Stomach (tissue), 9 donors: ENCODE measurements around the gene TGM4. TPM values are rescaled to one million over a fixed set of nuclear protein-coding genes. Genes with fewer than 3 reads are reported as not detected.

Source experiments
- DNase-seq, 2 donors: peaks; one replicate each; pipeline versions ENCODE4 v3.0.0 to v3.0.0-alpha.2; 2013 to 2019
- H3K27ac ChIP-seq, 5 donors: fragments of 200-600 bp in 4 of 5; sonication (generic) in 4 of 5; one replicate each; pipeline ENCODE4 v1.5.1; 2013 to 2019; ENCODE audit warnings: mild to moderate bottlenecking in 1 of 5, moderate library complexity in 1 of 5
- H3K27me3 ChIP-seq, 3 donors: fragments of 200-600 bp; sonication (generic); one replicate each; pipeline ENCODE4 v1.5.1; 2017 to 2019; ENCODE audit warnings: mixed run types in 1 of 3
- H3K36me3 ChIP-seq, 4 donors: fragments of 200-600 bp; sonication (generic); 1 replicate in 3 of 4; 2 replicates in 1 of 4; pipeline ENCODE4 v1.5.1; 2016 to 2019
- H3K4me1 ChIP-seq, 4 donors: fragments of 200-600 bp; sonication (generic); one replicate each; pipeline ENCODE4 v1.5.1; 2016 to 2019
- H3K4me3 ChIP-seq, 4 donors: fragments of 200-600 bp; sonication (generic) in 3 of 4; one replicate each; pipeline ENCODE4 v1.5.1; 2016 to 2019; ENCODE audit warnings: mild to moderate bottlenecking in 1 of 4
- H3K9me3 ChIP-seq, 4 donors: fragments of 200-600 bp; sonication (generic); one replicate each; pipeline ENCODE4 v1.5.1; 2016 to 2019
- EP300 ChIP-seq: sonication (generic); formaldehyde crosslinking; IDR thresholded peaks from one replicate; pipeline ENCODE4 v1.6.1; 2017; ENCODE audit warnings: antibody characterized with exemption
- POLR2A ChIP-seq, 4 donors: fragments of 450-650 bp; IDR thresholded peaks; one replicate each; pipeline ENCODE4 v1.6.1; 2016; ENCODE audit warnings: antibody characterized with exemption in 4 of 4, control low read depth in 2 of 4, mild to moderate bottlenecking in 1 of 4, moderate library complexity in 1 of 4
- POLR2AphosphoS5 ChIP-seq, 3 donors: sonication (generic); formaldehyde crosslinking; IDR thresholded peaks; one replicate each; pipeline ENCODE4 v1.6.1; 2016; ENCODE audit warnings: antibody characterized with exemption in 3 of 3
- WGBS, 5 donors: extraction: QIAGEN DNeasy Blood & Tissue Kit in 3 of 5; methylation state at CpG; one replicate each; pipeline versions ENCODE4 v1.1.5 to v1.1.7; 2013 to 2018; 5-methylcytosine and 5-hydroxymethylcytosine counted together
- intact Hi-C: fragments of 100-400 bp; cut with DNase I; formaldehyde crosslinking; loops from one replicate; pipeline ENCODE4 v1.15.1; 2023; ENCODE audit warnings: low total_unique reads
- polyA plus RNA-seq, 3 donors: library from polyadenylated mRNA; stranded (reverse); fragments of 200-250 nt; gene quantifications; one replicate each; pipeline ENCODE4 v1.2.3, GENCODE V29; 2013
- total RNA-seq, 5 donors: library from RNA; depleted of rRNA; stranded (reverse); fragments of >200 nt; gene quantifications; one replicate each; pipeline versions ENCODE4 v1.1.0 to v1.2.3, GENCODE V29; 2014 to 2016
- TF ChIP-seq, protein P1 (sequence below), 7 experiments: fragments of 450-650 bp in 4 of 7; fragments of 200-600 bp in 3 of 7; sonication (generic) in 3 of 7; IDR thresholded peaks; one replicate each; pipeline ENCODE4 v1.5.1; 2016 to 2019; ENCODE audit warnings: antibody characterized with exemption in 7 of 7, control low read depth in 2 of 7, mild to moderate bottlenecking in 1 of 7
- donor health status: healthy with polysubstance abuse.
- donor health status: Bipolar disorder and iron deficiency.
- donor health status: healthy.

TGM4 gene
- total and polyA plus RNA-seq, 8 donors: not detected

DNA sequence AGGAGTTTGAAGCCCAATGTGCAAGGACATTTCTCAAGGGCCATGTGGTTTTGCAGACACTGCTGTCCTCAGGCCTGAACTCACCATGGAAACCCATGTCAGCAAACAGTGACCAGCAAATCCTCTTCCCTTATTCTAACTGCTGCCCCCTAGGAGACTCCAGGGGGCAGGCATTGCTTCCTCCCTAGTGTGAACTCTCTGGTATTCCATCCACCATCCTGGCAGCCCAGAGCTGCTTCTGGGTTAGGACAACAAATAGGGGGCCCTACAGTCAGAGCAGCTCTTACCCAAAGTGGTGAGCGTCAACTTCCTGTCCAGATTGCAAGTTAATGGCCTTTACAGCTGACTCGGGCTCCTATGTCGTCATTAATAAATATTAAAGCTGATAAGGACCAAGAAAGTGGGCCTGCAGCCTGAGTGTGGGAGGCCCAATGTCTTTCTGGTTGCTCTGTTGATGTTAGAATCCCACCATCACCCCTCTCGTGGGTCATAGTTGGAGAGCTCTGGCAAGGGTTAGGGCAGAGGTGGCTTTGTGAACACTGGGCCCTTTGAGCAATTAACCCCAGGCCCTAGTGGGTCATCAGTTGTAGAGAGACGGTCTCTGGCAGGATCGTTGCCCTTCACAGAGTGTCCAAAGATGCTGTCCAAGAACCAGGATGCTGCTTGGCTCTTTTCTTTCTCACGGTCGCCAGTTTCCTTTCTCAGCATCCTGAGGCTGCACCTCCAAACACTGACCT lies 41.5 kb downstream of the TGM4 start:
- Histone ChIP-seq H3K27ac (no peak overlapping the region), H3K9me3 (no peaks in the 10 kb centered on the region), H3K4me1 (no peaks in the 10 kb centered on the region), H3K27me3 (peaks cover 0 to 2% (median 0%) of the 10 kb centered on the region in 3 donors), H3K4me3 (no peak overlapping the region), H3K36me3 (peaks cover 0 to 44% (median 28%) of the 10 kb centered on the region in 4 donors)
- 61 to 72% (median 67%) methylated on average over 8 of the region's 8 CpGs for WGBS, 5 donors
- peak in 1 of 2 donors; percentile 13 for DNase-seq
- TF ChIP-seq POLR2A (IDR thresholded peaks at IDR 0.05) (no peak), POLR2AphosphoS5 (IDR thresholded peaks at IDR 0.05) (no peak), EP300 (no peak)
- TF ChIP-seq, protein P1, sequence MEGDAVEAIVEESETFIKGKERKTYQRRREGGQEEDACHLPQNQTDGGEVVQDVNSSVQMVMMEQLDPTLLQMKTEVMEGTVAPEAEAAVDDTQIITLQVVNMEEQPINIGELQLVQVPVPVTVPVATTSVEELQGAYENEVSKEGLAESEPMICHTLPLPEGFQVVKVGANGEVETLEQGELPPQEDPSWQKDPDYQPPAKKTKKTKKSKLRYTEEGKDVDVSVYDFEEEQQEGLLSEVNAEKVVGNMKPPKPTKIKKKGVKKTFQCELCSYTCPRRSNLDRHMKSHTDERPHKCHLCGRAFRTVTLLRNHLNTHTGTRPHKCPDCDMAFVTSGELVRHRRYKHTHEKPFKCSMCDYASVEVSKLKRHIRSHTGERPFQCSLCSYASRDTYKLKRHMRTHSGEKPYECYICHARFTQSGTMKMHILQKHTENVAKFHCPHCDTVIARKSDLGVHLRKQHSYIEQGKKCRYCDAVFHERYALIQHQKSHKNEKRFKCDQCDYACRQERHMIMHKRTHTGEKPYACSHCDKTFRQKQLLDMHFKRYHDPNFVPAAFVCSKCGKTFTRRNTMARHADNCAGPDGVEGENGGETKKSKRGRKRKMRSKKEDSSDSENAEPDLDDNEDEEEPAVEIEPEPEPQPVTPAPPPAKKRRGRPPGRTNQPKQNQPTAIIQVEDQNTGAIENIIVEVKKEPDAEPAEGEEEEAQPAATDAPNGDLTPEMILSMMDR (IDR thresholded peaks at IDR 0.05): no peak
- intact Hi-C loops: no loop called here

DNA sequence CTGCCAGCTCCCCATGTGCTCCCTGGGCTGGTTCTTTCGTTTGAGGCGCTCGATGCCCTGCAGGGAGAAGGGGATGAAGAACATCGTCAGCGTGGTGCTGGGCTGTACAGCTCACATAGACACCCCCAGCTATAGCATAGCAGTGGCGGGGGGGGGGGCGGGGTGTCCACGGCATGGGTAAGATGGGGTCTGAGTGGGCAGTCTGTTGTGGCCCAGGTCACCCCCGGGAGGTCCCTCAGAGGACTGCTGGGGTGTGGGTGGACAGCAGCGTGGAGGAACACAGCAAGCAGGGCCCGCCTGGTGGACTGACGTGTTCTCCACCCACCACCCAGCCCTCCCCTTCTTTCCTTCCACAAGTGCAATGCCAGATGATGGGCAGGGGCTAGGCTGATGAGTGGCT lies 43.7 kb downstream of the TGM4 start:
- intact Hi-C loops: no loop called here
- Histone ChIP-seq H3K4me1 (no peaks in the 10 kb centered on the region), H3K9me3 (no peaks in the 10 kb centered on the region), H3K27me3 (no peaks in the 10 kb centered on the region), H3K27ac (no peak overlapping the region), H3K36me3 (peaks cover 10 to 66% (median 48%) of the 10 kb centered on the region in 4 donors), H3K4me3 (no peak overlapping the region)
- WGBS, 5 donors: 93 to 98% (median 94%) methylated on average over 9 to 12 of the region's 12 CpGs
- no peak for DNase-seq
- TF ChIP-seq, protein P1 (IDR thresholded peaks at IDR 0.05): no peak
- TF ChIP-seq POLR2AphosphoS5 (IDR thresholded peaks at IDR 0.05) (no peak), POLR2A (IDR thresholded peaks at IDR 0.05) (no peak), EP300 (no peak)

DNA sequence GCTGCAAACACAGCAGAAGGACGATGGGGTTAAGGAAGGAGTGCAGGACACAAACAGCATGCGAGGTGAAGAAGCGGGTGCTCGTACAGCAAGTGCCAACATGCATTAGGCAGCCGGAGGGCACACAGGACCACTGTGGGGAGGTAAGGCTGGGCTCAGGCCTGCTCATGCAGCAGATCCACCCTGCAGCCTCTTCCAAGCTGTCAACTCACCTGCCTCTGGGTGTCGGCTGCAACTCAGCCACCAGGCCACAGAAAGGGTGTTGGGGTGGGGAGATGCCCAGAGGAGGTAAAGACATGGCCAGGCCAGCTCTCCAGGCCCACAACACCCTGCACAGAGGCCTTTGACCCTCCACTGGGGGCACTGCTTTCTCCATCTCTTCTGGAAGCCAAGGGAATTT lies 44.2 kb downstream of the TGM4 start:
- Histone ChIP-seq H3K27ac (no peak overlapping the region), H3K36me3 (peaks cover 10 to 71% (median 51%) of the 10 kb centered on the region in 4 donors), H3K4me3 (no peak overlapping the region), H3K4me1 (no peaks in the 10 kb centered on the region), H3K27me3 (no peaks in the 10 kb centered on the region), H3K9me3 (no peaks in the 10 kb centered on the region)
- DNase-seq: no peak
- WGBS, 5 donors: 86 to 95% (median 90%) methylated on average over 6 of the region's 6 CpGs
- intact Hi-C loops: no loop called here
- TF ChIP-seq, protein P1 (IDR thresholded peaks at IDR 0.05): no peak
- no peak for TF ChIP-seq POLR2AphosphoS5 (IDR thresholded peaks at IDR 0.05)
- TF ChIP-seq POLR2A (IDR thresholded peaks at IDR 0.05): no peak
- no peak for TF ChIP-seq EP300

DNA sequence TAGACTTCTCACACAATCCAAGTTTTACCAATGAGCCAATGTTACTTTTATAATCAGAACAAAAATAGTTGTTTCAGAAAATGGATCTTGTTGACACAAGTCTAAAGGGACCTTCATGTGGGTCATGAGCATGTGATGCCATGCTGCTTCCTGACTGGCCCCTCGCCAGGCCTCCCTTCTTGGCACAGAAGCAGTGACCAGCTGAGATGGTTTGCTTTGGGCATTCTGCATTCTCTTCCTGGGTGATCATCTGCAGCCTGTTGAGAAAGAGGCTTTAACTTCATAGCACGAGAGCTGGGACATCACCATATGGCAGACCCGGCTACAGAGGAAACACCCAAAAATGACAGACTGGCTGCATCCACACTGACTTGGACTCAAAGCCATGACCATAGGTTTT lies 45.7 kb downstream of the TGM4 start:
- intact Hi-C loops: no loop called here
- no peak overlapping the region for H3K4me3 ChIP-seq
- no peak for TF ChIP-seq EP300
- TF ChIP-seq, protein P1 (IDR thresholded peaks at IDR 0.05): no peak
- no peak for TF ChIP-seq POLR2AphosphoS5 (IDR thresholded peaks at IDR 0.05)
- TF ChIP-seq POLR2A (IDR thresholded peaks at IDR 0.05): no peak
- H3K4me1 ChIP-seq: no peaks in the 10 kb centered on the region
- H3K27me3 ChIP-seq: no peaks in the 10 kb centered on the region
- H3K36me3 ChIP-seq: peaks cover 13 to 86% (median 63%) of the 10 kb centered on the region in 4 donors
- no peaks in the 10 kb centered on the region for H3K9me3 ChIP-seq
- WGBS, 5 donors: 89 to 96% (median 92%) methylated on average over 3 of the region's 3 CpGs
- H3K27ac ChIP-seq: no peak overlapping the region
- DNase-seq: no peak
